GM10847 (cell line): ENCODE results near the gene CADPS2.

Source experiments
- POLR2A ChIP-seq: IDR thresholded peaks from 2 replicates; pipeline ENCODE4 v1.6.1; 2011; ENCODE audit not compliant: insufficient read length; ENCODE audit errors: extremely low read depth

Gene CADPS2

GRCh38 chr7:122827763-122828162, 58.5 kb downstream of the CADPS2 start:
- TF ChIP-seq POLR2A, result no peak

DNA sequence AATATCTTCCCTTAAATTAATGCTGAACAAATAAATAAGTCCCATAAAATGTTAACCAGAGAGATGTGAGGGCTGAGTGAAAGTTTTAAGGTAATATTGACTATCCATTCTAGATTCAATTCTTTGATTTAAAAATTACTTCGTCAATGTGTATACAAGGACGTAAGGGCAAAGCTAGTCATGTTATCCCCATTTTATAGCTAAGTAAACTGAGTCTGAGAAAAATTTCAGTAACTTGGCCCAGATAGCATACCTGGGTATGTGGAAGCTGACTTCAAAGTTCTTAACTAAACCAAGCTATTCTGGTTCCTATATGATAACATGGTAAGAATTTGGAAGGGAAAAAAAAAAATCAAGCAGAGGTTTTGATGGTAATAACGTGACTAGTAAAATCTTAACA, 72.4 kb downstream of the CADPS2 start:
- TF ChIP-seq POLR2A, result no peak

GRCh38 chr7:122803851-122804250, 82.4 kb downstream of the CADPS2 start:
- no peak for TF ChIP-seq POLR2A

DNA sequence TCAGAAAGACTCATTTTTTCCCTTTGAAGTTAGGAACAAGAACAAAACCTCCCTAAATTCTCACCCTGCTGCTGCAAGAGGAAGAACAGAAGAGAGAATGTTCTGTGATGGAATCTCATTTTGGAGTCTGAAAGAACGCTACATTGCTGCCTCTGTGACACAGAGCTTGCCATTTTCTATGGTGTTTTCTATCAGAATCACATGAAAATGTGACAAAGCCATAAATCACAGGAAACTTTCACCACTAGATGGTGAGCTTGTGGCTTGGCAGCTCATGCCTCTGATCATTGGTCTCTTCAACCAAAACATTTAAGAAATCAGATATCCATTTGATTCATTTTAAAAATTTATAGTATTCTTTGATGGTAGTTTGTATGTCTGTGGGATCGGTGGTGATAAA, 82.9 kb downstream of the CADPS2 start:
- no peak for TF ChIP-seq POLR2A

GRCh38 chr7:122802301-122802751, 83.9 kb downstream of the CADPS2 start:
- no peak for TF ChIP-seq POLR2A

- TF ChIP-seq POLR2A, result no peak
These were observed 94.2 kb downstream of the CADPS2 start for GRCh38 chr7:122791959-122792545.

DNA sequence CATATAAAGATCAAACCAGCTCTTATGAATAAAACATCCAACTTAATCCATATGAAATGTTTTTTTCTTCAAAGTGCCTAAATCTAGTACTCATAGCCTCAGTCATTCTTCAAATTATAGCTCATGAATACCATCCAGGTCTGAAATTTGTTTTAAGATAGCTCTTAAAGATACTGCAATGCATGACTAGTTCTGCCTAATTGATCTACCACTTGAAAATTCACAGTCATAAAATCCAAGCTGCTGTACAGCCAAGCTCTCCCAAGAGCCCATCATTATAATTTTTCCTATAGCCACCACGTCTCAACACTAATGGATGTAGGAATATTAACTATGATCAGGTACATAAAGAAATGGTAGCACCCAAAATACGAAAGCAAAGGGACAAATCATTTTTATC, 95.7 kb downstream of the CADPS2 start:
- TF ChIP-seq POLR2A, result no peak

GRCh38 chr7:122790132-122790531, 96.1 kb downstream of the CADPS2 start:
- no peak for TF ChIP-seq POLR2A

DNA sequence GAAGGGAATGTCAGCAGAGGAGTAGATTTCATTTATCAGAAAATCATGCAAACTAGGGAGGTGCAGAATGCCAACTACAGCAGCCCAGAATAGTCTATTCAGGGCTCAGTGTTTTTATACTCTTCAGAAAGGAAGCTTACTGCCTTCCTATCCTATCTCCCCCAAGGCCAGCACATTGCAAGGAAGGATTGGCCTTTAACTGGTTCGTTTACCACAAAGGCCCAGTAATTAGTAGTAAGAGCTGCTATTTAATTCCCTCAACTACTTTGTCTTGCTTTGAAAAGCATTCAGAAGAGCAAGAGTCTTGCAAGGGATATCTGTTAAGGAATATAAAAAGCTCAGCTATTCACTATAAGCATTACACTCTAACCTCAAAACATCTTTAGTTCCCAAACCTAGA, 97.1 kb downstream of the CADPS2 start:
- TF ChIP-seq POLR2A, result no peak

DNA sequence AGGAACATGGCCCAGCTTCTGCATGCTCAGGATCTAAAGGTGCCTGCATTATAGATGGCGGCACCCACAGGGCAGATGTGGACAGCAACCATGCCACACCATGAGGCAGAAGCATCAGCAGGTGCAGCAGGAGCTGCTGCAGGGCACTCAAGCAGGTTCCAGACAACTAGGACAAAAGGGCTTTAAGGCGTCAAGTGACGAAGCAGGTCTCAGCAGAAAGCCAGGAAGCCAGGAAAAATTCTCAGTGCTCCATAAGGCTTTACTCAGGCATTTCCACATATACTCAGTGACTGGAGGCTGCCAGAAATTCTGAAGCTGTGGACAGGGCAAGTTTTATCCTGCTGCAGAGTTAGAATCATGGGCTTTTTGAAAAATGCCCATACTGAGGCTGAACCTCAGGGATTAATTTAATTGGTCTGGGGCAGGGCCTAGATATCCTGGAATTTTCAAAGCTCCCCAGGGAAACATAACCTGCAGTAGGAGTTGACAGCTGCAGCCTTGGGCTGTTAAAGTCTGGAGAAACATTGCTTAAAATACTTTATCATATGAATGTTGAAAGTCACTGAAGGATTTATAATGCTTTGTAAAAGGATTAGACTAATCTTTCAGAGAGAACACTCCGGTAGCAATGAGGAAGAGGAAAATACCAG, 115.4 kb downstream of the CADPS2 start:
- TF ChIP-seq POLR2A, result no peak

GRCh38 chr7:122768827-122769226, 117.4 kb downstream of the CADPS2 start:
- TF ChIP-seq POLR2A, result no peak

DNA sequence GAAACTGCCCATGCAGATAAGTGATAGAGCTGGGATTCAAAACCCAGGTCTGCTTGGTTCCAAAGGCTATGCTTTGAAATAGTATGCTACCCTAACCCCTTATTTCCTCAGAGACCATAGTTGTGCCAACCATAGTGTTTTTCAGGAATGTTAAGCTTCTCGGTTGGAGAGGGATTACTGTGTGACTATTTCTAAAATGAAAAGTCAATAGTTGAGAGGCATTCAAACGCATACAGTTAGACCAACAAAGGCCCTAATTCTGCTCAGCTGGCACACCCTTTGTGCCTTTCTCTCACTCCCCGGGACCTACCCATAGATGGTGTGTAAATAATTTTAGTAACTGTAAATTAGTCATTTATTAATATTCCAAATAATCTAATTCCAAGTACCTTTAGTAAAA, 118.9 kb downstream of the CADPS2 start:
- TF ChIP-seq POLR2A, result no peak

- TF ChIP-seq POLR2A, result no peak
These were observed 119.7 kb downstream of the CADPS2 start for GRCh38 chr7:122766593-122766992.

DNA sequence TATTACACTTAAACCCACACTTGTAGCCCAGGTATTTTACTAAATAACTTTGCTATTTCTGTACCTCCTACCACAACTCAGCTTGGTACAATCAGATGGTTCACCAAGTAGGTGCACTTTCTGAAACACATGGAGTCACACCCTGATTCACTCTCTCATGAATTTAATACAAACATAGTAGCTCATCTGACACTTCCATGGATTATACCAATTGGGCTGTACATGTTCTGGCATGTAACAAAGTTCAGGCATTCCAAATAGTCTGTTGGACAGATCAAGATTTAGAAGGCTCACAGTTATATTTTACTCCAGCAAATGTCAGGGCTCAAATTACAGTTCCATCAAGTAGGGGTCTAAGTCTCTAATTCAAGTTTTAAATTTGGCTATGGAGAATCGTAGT, 121.4 kb downstream of the CADPS2 start:
- no peak for TF ChIP-seq POLR2A

GRCh38 chr7:122764020-122764419, 122.2 kb downstream of the CADPS2 start:
- TF ChIP-seq POLR2A, result no peak

GRCh38 chr7:122762071-122762470, 124.2 kb downstream of the CADPS2 start:
- no peak for TF ChIP-seq POLR2A

DNA sequence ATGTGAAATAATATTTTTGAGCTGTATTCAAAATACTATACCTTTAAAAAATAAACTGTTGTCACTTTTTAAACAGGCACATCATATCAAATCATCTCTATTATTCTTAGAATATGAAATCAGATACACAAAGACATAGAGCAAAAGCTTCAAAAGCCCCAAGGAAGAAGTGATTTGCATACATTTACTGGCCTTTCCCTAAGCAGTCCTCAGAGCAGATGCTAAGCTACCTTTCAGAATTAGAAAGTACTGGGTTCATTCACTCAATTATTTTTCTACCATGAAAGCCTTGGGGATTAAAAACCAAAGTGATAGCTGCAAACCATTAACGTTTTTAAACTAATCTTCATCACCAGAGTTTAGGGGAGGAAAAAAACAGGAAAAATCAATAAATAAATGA, 127.8 kb downstream of the CADPS2 start:
- TF ChIP-seq POLR2A, result no peak
